HG03280 (cell line): ENCODE data around the gene IL25.
"Not testable (repeated sequence)": the region's sequence is repeated elsewhere in the genome, so short reads cannot be mapped to it uniquely, and the experiment has no call there.

Experiments used
- ATAC-seq: cut with Tn5 transposase; IDR thresholded peaks from one replicate; pipeline ENCODE4 v1.9.1; 2021; ENCODE audit warnings: mild to moderate bottlenecking, moderate library complexity; ENCODE audit not compliant: unreplicated experiment

The IL25 gene

DNA sequence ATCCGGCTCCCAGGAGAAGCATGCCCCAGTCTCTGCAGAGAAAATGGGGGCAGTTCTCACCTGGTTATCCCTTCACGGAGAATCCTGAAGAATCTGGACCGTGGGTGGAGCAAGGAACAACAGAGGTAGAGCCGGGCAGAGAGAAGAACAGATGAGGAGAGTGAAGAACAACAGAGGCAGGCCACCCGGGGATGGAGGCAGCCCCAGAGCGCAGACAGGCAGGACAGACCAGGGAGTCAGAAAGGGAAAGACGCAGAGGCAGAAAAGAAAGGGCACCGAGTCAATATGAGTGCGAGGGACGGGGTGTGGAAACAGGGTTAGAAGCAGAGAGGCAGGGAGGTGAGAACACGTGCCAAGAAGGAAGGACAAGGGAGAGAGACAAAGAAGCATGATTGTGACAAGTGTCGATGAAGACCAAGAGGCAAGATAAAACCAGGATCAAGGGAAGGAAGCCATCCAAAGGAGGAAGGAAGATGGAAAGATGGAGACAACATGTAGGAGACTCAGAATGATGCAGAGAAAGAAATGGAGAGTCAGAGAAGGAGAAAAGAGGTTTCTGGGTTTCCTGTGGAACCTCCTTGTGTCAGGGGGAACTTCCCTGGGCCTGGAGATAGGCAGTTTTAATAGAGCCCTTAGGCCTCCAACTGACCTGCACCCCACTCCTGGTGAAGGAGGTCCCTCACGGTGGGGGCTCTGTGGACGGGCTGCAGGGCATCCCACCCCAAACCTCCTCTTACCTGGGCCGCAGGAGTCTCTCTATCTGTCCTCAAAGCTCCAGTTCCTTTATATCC is 35.1 kb downstream of the IL25 start, which contains the start of gene MYH6:
TSS of gene MYH6 (minus strand) at position 758 of the 791 bp plus-strand sequence. CDS start 1,050 bp downstream, outside the sequence.
- no peak for ATAC-seq

DNA sequence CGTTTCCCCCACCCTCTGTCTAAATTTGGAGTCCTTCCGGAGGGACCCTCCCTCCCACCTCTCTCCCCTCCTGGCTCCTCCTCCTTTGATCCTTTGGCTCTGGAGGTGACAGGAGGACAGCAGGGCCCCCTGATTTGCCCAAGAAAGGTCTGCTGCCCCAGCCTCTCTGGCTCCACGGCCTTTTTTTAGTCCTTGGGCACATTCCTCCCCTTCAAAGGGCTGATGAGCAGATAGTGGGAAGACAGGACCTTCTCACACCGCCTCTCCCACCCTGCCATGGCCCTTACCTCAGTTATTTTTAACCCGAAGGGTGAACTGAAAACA is 35.7 kb downstream of the IL25 start:
- no peak for ATAC-seq

DNA sequence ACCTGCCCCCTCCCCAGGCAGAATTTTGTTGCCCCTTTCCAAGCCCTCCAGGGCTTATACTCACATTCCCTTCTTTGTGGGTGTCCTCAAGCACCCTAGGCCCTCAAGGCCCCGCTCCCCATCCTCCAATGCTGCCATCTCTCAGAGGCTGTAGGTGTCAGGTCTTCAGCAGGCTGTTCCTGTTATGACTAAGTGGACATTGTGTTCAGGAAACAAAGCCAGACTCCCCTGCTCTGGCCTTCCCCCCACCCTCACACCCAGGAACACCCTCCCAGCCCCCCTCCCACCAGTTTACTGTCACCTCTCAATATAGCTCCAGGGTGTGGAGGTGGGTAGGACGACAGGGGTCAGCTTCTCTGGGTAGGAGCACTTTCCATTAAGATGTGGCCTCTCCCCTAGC is 36.9 kb downstream of the IL25 start:
- ATAC-seq, result no peak

DNA sequence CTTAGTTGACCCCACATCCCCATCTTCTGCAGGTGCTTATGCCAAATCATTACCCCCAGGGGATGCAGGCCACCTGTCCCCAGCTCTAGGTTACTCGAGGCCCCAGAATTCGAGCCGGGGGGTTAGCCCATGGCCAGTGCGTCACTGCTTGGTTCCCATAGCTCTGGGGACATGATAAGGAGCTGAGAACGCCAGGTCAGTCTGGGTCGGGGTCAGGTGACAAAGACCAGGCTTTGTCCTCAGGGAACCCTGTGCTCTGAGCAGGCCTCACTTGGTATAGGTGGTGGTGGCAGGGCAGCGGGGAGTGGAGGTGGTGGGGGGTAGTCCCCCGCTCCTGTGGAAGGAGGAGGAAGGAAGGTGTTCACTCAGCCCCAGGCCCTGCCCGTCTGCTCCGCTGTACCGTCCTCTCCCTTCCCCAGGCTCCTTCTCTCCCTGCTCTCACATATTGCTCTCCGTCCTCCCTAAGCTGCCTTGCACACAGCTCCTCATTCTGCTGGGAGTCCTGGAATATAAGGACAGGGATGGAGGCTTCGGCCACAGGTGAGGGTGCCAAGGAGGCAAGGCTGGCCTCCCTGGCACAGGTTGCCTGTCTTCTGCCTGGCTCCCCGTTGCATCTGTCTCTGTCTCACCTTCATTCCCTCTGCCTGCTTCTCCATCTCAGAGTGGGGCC is 37.5 kb downstream of the IL25 start:
- no peak for ATAC-seq

DNA sequence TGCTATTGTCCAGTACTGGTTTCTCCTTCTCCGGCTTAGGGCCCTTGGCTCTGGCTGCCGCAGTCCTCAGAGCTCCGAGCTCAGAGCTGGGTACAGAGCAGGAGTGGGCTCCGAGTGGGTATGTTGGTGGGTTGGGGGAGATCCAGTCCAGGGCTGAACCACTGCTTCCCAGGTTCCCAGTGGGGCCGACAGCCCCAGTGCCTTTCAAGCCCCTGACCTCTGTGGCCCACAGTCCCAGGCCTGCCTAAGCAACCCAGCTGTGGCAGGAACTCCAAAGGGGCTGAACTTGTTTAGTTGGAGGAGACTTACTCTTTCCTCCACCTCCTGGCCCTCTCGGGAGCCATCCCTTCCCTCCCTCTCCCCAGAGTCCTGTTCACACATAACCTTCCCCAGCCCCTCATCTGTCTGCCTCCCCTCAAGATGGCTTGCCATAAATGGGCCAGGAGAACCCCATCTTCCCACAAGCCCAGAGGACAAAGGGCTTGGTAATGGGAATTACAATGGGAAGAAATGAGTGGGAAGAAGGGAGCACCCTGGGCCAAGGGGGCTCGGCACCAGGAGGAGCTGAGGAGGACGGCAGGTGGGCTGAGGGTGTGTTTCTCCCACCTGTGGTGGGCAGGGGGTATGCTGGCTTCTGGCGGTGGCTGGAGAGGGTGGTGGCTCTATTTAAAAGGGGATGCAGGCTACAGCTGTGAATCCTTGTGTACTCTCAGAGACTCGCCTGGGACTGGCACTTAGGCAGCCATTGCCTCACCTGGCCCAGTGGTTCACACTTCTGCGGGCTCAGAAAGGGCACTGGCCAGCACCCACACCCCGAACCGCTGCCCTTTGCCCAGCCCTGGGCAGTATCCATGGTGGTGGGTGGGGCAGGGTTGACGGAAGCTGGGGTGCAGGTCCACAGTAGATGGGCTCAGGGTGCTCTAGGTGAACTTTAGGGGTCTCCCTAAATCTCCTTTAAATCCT is 39.2 kb downstream of the IL25 start:
- ATAC-seq, result no peak

DNA sequence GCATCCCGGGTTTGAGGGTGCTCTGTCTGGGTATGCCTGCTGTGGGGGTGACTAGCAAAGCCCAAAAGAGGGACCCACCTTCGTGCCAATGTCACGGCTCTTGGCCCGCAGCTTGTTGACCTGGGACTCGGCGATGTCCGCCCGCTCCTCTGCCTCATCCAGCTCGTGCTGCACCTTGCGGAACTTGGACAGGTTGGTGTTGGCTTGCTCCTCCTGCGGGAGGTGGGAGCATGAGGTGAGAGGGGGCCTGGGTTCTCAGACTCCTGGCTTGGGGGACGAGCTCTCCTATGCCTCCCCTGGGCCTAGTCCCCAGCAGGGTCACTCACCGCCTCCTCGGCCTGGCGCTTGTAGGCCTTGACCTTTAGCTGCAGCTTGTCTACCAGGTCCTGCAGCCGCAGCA is 41.1 kb downstream of the IL25 start:
- ATAC-seq, result no peak

DNA sequence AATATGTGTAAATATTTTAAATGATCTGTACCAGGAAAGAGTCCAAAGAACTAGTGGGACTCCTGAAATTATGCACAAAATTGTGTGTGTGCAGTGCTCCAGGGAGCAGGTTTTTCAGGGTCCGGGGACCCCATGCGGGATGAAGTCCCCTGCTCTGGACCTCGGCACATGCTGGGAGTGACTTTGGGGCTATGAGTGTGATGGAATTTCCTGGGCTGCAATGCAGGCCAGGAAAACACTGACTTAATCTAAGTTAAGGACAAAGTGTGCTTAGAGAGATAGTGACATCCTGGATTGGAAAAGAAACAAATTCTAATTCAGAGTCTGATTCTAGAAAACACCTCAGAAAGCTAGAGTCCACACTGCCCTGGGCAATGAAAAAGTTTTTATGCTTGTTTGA is 41.6 kb downstream of the IL25 start:
- no peak for ATAC-seq

DNA sequence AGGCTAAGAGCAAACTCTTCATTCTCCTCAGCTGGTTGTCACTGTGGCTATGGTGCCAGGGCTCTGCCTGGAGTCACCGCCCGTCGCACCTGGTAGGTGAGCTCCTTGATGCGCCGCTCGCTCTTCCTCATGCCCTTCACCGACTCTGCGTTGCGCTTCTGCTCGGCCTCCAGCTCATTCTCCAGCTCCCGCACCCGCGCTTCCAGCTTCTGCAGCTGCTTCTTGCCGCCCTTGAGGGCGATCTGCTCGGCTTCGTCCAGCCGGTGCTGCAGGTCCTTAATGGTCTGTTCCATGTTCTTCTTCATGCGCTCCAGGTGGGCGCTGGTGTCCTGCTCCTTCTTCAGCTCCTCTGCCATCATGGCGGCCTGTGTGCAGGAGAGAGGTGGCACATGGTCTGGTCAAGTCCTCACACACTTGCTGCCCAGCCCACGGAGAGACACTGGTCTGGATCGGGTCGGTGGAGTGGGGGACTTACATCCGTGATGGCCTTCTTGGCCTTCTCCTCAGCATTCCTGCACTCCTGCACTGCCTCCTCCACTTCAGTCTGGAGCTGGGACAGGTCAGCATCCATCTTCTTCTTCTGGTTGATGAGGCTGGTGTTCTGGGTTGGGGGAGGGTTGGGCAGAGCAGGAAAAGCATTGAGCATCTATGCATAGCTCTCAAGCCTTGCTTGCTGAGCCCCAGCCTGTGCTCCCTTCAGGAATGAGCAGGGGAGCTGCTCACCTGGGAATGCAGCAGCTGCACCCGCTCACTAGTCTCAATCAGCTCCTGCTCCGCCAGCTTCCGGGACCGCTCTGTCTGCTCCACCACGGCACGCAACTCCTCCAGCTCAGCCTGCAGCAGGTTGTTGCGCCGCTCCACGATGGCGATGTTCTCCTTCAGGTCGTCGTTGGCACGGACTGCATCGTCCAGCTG is 42.6 kb downstream of the IL25 start:
- no peak for ATAC-seq

DNA sequence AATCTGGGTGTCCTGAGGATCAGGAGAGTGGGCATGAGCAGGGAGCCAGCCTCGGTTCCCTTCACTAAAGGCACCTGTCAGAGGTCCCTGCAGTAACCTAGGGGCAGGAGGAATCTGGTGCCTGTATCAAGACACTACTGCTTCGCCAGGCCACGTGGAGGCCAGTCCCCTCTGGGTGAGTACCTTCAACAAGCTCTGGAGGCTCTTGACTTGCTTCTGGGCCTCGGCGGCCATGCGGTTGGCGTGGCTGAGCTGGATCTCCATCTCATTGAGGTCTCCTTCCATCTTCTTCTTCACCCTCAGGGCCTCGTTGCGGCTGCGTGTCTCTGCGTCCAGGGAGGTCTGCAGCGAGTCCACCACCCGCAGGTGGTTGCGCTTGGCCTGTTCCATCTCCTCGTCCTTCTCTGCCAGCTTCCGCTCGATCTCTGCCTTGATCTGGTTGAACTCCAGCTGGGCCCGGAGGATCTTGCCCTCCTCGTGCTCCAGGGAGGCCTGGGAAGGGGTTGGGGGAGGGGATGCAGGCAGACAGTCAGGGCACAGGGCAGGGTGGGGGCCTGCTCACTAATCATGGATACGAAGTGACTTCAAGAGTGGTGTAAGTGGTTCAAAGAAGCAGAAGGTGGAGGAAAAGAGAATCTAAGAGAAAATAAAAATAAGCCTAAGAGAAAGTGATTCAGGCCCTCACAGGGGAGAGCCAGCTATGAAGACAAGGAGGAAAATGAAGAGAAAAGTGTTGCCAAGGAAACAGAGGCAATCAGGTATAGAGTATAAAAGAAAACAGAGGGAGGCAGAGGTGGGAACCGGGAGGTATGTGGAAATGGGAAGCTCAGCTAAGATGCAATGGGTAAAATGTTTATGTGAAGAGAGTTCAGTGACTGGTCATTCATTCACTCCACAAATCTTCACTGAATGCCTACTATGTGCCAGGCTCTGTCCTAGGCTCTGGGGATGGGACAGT is 43.5 kb downstream of the IL25 start:
- no peak for ATAC-seq

DNA sequence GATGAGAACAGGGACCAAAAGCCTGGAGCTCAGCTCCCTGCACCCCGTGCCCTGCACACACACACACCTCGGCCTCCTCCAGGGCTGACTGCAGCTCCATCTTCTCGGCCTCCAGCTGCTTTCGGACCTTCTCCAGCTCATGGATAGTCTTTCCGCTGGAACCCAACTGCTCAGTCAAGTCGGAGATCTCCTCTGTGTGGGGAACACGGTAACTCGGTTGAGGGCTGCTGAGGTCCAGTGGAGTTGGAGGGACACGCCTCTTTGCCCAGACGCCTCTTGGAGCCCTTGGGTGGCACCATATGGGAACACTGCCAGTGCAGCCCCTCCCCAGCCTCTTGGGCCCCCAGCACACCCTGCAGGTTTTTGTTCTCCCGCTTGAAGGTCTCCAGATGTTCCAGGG is 44.2 kb downstream of the IL25 start:
- ATAC-seq, result no peak

DNA sequence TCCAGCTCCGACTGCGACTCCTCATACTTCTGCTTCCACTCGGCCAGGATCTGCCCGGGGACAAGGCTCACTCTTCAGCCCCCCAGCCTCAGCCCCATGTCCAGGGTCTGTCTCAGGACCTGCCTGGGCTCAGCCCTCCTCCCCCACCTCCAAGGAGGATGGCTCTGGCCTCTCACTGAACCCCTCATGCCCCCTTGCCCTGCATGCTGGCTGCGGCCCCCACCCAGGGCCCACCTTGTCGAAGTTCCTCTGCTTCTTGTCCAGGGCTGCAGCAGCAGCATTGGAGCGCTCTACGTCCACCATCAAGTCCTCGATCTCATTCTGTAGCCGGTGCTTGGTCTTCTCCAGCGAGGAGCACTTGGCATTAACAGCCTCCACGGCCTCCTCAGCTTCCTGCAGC is 44.7 kb downstream of the IL25 start:
- not testable (repeated sequence) for ATAC-seq

DNA sequence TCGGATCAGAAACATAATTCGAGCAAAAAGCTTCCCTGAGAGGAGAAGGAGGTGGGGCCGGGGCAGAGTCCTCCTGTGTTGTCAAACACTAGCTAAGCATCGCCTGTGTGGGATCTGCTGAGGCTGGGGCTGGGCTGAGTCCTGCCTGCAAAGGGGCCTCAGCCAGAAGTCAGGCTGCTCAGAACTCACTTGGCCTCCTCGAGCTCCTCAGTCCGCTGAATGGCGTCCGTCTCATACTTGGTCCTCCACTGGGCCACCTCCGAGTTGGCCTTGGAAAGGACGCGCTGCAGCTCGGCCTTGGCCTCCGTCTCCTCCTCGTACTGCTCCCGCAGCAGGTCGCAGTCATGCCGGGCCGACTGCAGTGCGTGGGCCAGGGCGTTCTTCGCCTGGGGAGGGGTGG is 45.4 kb downstream of the IL25 start:
- no peak for ATAC-seq

DNA sequence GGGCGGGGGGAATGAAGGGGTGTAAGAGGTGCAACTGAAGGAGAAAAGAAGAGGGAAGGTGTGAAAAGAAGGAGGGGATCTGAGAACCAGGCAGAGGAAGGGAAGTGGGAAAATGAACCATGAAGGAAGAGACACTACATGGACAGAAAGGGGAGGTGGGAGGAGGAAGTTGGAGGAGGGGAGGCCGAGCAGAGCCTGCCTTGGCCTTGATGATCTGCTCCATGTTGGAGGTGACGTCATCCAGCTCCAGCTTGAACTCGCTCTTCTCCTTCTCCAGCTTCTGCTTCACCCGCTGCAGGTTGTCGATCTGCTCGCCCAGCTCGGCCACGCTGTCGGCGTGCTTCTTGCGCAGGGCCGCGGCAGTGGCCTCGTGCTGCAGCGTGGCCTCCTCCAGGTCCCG is 47.0 kb downstream of the IL25 start:
- ATAC-seq, result not testable (repeated sequence)

DNA sequence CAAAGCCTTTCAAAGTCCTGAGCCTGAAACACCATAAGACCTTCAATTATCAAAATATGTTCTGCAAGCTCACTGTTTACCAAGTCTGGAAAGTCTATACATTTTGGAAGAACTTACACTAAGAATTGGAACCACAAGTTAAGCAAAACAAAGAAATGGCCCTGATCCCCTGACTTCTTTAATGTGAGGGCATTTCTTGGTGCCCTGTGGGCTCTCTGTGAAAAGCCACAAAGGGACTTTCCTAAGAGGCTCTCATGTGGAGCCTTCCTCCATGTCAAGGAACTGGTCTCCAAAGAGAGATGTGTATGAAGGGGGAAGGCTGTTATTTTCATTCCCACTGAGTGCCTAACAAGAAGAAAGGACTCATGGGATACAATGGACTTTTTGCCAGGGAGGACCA is 49.0 kb downstream of the IL25 start:
- no peak for ATAC-seq

DNA sequence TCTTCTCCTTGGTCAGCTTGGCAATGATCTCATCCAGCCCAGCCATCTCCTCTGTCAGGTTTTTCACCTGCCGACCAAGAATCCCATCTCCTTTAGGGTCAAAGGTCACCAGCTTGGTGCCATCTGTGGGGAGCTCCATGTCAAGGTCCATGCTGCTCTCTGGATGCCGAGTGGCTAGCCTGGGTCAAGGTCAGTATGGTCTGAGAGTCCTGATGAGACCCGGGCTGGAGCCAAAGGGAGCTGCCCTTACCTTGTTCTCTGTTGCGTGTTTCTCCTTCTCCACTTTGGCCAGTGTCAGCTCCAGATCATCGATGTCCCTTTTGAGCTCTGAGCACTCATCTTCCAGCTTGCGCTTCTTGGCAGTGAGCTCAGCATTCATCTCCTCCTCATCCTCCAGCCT is 51.0 kb downstream of the IL25 start:
- ATAC-seq, result no peak

DNA sequence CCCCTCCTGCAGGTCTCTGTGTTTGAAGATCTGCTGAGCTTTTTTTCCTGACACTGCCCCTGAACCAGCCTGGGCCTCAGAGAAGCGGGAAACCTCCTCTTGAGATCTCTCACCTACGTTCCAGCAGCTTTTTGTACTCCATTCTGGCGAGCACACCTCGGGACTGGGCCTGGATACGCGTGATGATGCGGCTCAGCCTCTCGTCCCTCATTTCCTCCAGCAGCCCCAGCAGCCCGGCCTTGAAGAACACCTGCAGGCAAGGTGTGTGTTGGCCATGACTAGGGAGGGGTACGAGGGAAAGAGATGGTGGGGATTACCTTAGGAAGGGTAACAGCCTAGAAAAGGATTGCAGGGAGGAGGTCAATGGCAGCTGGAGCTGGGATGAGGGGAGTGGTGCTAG is 52.6 kb downstream of the IL25 start:
- ATAC-seq, result no peak

DNA sequence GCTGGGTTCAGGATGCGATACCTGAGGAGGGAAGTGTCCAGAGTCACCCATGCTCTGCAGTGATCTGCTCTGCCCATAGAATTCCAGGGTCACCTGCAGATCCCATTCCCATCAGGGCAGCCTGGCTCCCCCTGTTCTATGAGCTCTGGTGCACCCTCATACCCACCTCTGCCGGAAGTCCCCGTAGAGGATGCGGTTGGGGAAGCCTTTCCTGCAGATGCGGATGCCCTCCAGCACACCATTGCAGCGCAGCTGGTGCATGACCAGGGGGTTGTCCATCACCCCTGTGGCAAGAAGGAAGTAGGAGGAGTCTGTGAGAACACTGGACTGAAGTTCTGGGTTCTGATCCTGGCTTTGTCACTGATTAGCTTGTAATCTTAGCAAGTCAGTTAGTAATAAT is 53.2 kb downstream of the IL25 start:
- ATAC-seq, result not testable (repeated sequence)
